ENCODE data around the gene SNX19.

DNA sequence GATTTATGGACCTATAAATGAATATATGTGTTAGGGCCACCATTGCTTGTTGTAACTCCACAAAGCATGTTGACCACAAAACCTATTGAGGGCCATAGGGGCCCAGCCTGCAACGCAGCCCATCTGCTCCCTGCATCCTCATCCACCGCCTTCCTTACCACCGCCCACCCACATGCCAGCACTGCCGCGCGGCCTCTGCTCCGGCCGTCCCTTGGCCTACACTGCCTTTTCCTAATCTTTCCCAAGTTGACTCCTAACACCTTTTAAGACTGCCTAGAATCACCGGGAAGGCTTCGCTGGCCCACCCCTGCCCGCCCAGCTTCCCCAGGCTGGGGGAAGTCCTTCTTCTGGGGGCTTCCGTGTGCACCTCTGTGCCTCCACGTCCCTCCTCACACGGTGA is 55.0 kb downstream of the SNX19 start:
- TF ChIP-seq, protein P1, sequence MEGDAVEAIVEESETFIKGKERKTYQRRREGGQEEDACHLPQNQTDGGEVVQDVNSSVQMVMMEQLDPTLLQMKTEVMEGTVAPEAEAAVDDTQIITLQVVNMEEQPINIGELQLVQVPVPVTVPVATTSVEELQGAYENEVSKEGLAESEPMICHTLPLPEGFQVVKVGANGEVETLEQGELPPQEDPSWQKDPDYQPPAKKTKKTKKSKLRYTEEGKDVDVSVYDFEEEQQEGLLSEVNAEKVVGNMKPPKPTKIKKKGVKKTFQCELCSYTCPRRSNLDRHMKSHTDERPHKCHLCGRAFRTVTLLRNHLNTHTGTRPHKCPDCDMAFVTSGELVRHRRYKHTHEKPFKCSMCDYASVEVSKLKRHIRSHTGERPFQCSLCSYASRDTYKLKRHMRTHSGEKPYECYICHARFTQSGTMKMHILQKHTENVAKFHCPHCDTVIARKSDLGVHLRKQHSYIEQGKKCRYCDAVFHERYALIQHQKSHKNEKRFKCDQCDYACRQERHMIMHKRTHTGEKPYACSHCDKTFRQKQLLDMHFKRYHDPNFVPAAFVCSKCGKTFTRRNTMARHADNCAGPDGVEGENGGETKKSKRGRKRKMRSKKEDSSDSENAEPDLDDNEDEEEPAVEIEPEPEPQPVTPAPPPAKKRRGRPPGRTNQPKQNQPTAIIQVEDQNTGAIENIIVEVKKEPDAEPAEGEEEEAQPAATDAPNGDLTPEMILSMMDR (IDR thresholded peaks at IDR 0.05): no peak
- no peak for TF ChIP-seq ZFX (IDR thresholded peaks at IDR 0.05; ENCODE audit: borderline replicate concordance)
